GM18517 (cell line): ENCODE results near the gene GRIA1.
"Not testable (repeated sequence)": the region's sequence is repeated elsewhere in the genome, so short reads cannot be mapped to it uniquely, and the experiment has no call there.

Experiments
- ATAC-seq: cut with Tn5 transposase; IDR thresholded peaks from one replicate; pipeline ENCODE4 v1.9.1; 2021; ENCODE audit warnings: mild to moderate bottlenecking, moderate library complexity; ENCODE audit not compliant: unreplicated experiment

The GRIA1 gene

GRCh38 chr5:153711755-153712154 is 221.3 kb downstream of the GRIA1 start:
- ATAC-seq, result no peak

- ATAC-seq, result no peak
Observed at GRCh38 chr5:153712946-153713345, 222.5 kb downstream of the GRIA1 start.

DNA sequence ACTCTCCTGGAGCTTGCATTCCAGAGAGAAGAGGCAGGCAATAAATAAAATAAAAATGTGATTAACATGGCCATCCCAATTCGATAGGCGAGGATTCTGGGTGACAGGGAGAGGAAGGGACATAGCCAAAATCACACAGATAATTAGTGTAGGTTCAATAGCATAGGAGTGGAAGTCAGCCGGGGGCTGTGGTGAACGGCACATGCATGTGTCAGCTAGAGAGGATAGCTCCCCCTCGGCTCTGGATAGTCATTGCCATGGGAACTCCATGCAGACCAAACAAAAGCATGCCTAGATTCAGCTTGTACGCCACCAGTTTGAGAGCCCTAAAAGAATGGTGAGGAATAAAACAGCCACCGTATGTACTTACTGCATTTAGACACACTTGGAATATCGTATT is 223.5 kb downstream of the GRIA1 start:
- ATAC-seq, result no peak

- ATAC-seq, result no peak
Observed at GRCh38 chr5:153714798-153715197, 224.3 kb downstream of the GRIA1 start.

DNA sequence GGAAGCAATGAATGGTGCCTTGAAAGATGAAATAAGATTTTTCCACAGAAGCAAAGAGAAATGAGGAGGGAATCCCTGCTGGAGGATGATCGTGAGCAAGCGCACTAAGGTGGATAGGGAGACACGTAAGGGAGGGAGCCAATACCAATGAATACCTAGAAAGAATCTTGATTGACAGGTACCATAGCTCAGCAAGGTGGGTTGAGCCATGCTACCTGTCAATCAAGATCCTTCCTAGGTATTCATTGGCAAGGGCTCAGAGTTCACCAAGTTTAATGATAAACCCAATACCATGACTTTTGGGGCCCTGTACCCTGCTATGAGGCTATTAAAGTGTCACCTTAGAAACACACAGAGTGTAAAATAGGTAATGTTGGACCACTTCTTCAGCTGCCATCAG is 226.8 kb downstream of the GRIA1 start:
- ATAC-seq, result no peak

GRCh38 chr5:153718713-153719112 is 228.2 kb downstream of the GRIA1 start:
- no peak for ATAC-seq

DNA sequence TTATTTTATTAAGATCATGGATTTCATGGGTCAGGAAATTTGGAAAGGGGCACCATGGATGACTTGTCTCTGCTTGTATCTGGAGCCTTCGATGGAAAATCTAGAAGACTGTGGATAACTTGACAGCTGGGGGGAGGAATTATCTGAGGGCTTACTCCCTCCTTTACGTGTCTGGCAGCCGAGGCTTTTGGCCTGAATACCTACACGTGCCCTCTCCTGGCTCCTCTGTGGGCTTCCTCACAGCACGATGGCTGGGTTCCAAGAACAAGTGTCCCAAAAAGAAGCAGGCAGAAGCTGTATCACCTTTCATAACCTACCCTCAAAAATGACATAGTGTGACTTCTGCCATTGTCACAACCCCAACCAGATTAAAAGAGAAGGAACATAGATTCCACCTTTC is 228.9 kb downstream of the GRIA1 start:
- no peak for ATAC-seq

GRCh38 chr5:153723022-153723610 is 232.6 kb downstream of the GRIA1 start:
- ATAC-seq, result not testable (repeated sequence)

- ATAC-seq, result no peak
Observed at GRCh38 chr5:153742060-153742459, 251.6 kb downstream of the GRIA1 start.

- ATAC-seq, result no peak
Observed at GRCh38 chr5:153744751-153745150, 254.3 kb downstream of the GRIA1 start.

GRCh38 chr5:153745778-153746395 is 255.4 kb downstream of the GRIA1 start:
- ATAC-seq, result no peak

GRCh38 chr5:153746440-153746839 is 256.0 kb downstream of the GRIA1 start:
- ATAC-seq, result no peak

GRCh38 chr5:153748823-153749222 is 258.4 kb downstream of the GRIA1 start:
- no peak for ATAC-seq

- no peak for ATAC-seq
Observed at GRCh38 chr5:153749960-153750359, 259.5 kb downstream of the GRIA1 start.

DNA sequence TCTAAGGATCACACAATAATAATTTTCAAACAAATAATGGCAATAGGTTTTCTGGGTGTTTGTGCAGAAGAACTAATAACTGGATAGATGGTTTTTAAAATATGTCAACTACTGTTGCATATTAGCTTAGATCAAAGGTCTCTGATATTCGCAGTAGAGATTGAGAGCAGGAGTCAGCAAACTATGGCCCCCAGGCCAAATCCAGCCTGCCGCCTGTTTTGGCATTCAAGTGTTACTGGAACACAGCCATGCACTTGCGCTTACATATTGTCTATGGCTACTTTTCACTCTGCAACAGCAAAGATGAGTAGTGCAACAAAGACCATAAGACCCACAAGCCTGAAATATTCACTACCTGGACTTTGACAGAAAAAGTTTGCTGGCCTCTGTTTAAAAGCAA is 260.8 kb downstream of the GRIA1 start:
- ATAC-seq, result no peak

- ATAC-seq, result no peak
Observed at GRCh38 chr5:153752890-153753289, 262.4 kb downstream of the GRIA1 start.

DNA sequence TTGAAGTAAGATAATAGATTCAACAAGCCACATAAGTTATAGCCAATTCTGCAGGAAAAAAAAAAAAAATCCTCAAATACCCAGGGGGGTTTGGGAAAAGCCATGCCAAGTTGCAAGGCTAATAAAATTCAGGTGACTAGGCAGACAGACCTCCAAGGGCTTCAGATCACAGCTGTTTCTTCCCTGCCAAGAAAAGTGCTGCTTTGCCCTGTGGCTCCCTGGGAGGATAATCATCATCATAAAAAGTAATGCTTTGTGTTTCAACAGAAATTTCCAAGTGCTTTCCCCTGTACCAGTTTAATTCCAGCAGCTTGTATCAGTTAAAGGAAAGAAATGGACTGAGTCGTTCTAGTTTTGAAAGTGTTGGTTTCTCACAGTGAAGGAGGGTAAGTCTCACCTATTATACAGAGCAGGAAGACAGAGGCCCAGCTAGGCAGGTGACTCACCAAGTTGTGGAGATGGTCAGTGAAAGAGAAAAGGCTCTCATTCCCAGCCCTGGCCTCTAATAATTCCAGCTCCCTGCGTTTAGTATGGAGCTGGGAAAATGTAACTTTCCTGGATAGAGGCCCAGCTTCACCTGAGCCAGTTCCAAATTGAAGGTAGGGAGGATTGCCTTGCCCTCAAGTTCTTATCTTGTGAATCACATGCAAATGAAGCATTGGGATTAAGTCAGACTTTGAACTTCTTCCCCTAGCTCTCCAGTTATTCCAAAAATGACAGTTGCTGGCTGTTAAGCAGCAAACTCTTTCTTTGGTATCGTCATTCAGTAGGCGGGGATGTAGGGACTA is 263.4 kb downstream of the GRIA1 start:
- no peak for ATAC-seq

DNA sequence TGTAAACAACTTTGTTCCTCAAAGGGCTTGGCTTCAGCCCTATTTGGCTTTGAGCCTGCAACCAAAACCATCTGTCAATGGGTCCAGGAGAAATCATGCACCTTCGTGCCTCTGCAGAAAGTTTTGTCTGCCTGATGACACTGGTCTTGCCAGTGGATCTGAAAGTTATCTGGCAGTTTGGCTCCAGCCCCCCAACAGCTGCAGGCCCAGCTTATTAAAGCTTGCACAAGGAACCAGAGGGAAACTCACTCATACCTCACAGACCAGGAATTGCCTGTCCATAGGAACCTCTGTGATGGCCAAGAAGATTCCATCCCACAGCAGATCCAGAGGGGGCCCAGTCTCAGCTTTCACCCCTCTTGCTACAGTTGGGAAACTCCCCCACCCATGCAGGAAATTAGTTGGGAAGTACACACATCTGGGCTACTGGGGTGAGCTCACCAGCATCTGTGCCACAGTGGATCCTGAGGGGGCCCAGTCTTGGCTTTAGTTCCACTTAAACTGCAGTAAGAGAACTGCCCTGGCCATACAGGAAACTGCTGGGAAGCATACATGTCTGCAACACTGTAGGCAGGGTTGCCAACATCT is 265.5 kb downstream of the GRIA1 start:
- ATAC-seq, result no peak

GRCh38 chr5:153756540-153756939 is 266.1 kb downstream of the GRIA1 start:
- no peak for ATAC-seq

- no peak for ATAC-seq
Observed at GRCh38 chr5:153765987-153766386, 275.5 kb downstream of the GRIA1 start.

DNA sequence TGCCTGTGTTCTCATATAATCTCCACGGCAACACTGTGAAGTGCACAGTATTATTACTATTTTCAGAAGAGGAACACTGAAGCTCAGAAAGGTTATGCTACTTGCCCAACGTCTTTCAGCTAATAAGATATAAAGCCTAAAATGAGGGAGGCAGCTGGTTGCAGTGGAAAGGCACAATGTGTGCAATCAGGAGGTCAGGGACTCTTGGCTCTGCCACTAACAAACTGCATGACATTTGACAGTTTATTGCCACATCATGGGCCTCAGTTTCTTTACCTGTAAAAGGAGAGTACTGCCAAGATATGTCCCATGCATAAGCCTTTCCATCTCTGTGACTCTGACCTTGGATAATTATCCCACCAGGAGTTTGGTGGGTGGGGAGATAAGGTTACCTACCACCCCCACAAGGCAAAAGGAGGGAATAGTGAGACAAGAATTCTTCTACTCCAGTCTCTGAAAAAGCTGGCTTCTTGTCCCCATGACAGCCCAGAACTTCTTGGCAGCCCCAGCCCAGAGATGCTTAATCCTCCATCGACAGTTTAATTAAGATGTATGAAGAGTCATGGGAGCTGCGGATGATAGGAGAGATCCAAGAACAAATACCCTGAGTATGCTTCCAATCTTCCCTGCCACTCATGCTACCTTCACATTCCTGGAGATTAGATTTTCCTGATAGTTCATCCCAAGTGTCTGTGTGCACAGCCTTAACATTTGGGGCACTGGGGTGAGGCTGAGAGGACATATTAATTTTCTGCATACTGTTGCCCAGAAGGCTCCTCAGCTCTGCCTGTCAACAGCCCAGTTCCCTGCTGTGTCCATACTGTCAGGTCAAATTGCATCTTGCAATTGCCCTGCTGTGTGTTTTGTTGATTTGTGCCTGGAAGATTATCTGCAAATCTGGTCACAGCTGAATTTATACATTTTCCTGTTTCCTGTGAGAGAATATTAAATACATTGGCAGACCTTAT is 277.0 kb downstream of the GRIA1 start:
- ATAC-seq, result no peak
